Spleen (tissue), 7 donors: ENCODE results near the gene STK40.

Source experiments
- CTCF ChIP-seq, 11 experiments: fragments of 200-600 bp in 7 of 11; fragments of 450-650 bp in 4 of 11; sonication (generic) in 4 of 11; IDR thresholded peaks in 8 of 11; conservative IDR thresholded peaks in 3 of 11; 1 replicate in 7 of 11; 2 replicates in 4 of 11; pipeline versions ENCODE4 v1.4.0 to v1.8.0; 2016 to 2021; ENCODE audit warnings: antibody characterized with exemption in 11 of 11, inconsistent platforms in 4 of 11, mild to moderate bottlenecking in 1 of 11
- POLR2A ChIP-seq, 3 donors: fragments of 450-650 bp; IDR thresholded peaks; one replicate each; pipeline ENCODE4 v1.5.1; 2017; ENCODE audit warnings: antibody characterized with exemption in 3 of 3, mild to moderate bottlenecking in 1 of 3
- donor health status: DM: no; HTN: no; CAD: no; lungs with moderate emphysema.
- donor health status: DM: no; HTN: no; CAD: no.
- donor health status: DM: no; HTN: no; CAD: no.

GRCh38 chr1:36382669-36383068, 3.1 kb downstream of the STK40 start:
- no peak for TF ChIP-seq CTCF (IDR thresholded peaks at IDR 0.05 in 8 of 11, conservative IDR thresholded peaks at IDR 0.05 in 3 of 11)
- no peak for TF ChIP-seq POLR2A (IDR thresholded peaks at IDR 0.05)
